ENCODE measurements around the gene SBF2.
"Not testable (repeated sequence)": the region's sequence is repeated elsewhere in the genome, so short reads cannot be mapped to it uniquely, and the experiment has no call there.

Gene SBF2

DNA sequence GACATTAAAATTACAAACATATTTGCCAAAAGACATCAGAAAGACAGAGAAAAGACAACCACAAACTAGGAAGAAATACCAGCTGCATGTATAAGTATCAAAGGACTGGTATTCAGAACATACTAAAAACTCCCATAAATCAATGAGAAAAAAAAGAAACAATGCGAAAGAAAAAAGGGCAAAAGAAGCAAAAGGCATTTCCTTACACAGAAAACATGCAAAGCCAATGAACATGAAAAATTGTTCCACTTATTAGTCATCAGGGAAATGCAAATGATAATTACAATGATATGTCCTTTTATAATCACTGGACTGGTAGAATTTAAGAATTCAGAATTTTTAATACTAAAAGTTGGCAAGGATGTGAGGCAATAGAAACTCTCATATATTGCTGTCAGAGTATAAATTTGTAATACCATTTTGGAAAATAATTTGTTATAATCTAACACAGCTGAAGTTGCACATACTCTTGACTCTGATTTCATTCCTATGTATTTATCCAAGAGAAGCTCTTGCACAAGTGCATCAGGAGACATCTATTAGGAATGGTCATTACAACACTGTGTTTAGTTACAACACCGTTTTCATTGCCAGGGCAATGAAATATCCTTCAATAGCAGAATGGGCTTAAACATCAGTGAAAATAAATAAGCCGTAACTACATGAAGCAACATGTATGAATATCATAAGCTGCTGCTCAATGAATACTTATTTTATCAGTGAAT lies 350.5 kb downstream of the SBF2 start:
- no peak for DNase-seq

GRCh38 chr11:9941991-9942390 lies 352.0 kb downstream of the SBF2 start:
- no peak for DNase-seq

GRCh38 chr11:9939150-9939549 lies 354.9 kb downstream of the SBF2 start:
- not testable (repeated sequence) for DNase-seq

DNA sequence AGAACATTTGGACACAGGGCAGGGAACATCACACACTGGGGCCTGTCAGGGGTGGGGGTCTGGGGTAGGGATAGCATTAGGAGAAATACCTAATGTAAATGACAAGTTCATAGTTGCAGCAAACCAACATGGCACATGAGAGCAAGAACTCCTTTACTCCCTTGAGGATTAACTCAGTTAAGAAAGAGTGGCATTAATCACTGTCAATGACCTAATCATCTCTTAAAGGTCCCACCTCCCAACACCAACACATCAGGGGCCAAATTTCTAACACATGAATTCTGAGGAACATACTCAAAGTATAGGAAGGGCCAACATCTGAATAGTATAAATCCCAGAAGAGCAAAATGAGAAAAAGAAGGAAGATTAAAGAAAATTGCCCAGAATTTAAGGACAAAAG lies 357.3 kb downstream of the SBF2 start:
- DNase-seq: no peak

- not testable (repeated sequence) for DNase-seq
Measured at GRCh38 chr11:9932843-9933242, 361.2 kb downstream of the SBF2 start.

GRCh38 chr11:9930562-9931331 lies 363.3 kb downstream of the SBF2 start:
- DNase-seq: not testable (repeated sequence)

DNA sequence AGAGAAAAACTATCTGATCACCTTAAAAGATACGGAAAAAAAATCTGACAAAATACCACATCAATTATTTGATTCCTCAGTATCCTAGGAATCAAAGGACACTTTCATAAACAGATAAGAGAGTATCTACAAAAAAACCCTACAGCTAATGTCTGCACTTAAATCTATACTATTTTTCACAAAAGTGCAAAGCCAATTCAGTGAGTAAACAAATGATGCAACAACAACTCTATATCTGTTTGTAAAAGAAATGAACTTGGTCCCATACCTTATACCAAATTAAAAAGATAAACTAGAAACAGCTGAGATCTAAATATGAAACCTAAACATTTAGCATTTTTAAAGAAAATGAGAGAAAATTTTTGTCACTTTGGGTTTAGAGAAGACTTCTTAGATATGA lies 366.3 kb downstream of the SBF2 start:
- no peak for DNase-seq

DNA sequence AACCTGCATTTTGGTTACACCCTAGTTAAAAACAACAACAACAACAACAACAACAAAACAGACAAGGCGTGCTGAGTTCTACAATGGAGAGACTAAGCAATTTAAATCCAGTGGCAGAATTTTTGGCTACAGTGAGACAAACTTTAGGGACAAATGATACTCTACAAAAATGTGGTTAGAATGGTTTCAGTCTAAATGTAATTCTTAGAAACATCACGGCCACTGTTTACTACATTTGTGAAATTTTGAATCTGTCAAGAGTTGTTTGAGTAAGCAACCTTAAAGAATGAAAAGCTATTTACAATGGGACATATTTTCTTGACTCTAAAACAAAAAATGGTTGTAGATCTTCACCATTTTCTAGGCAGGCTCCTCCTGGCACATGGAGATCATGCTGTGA lies 370.7 kb downstream of the SBF2 start:
- DNase-seq: no peak

DNA sequence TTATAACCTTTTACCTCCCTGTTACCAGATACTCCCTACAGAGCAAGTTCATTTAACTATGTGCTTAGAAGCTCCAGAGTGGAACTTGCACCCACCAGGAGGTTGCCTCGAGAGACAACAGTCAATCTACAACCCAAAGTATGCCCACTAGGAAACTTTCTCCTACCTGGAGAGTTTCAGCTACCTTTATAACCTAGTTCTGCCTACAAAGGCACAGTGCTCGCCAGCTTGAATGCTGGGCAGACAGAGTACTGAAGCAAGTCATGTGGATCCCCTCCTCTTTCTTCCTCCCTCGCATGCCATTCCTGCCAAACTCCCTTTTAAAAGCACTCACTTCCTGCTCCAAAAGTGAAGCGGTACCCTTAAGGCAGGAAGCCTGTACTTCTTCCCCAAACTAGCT lies 371.2 kb downstream of the SBF2 start:
- DNase-seq: peak; percentile 18

GRCh38 chr11:9916480-9916879 lies 377.5 kb downstream of the SBF2 start:
- DNase-seq: no peak

DNA sequence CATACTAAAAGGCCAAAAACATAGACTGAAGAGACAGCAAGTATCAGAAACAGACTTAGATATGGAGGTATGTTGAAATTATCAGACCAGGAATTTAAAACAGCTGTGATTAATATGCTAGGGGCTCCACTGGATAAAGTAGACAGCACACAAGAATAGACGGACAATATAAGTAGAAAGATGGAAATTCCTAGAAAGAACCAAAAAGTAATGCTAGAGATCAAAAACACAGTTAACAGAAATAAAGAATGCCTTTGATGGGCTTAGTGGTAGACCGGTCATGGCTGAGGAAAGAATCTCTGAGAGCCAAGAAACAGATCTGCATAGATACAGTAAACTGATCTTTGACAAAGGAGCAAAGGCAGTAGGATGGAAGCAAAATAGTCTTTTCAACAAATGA lies 380.0 kb downstream of the SBF2 start:
- DNase-seq: no peak

- DNase-seq: no peak
Measured at GRCh38 chr11:9905960-9906791, 387.8 kb downstream of the SBF2 start.

DNA sequence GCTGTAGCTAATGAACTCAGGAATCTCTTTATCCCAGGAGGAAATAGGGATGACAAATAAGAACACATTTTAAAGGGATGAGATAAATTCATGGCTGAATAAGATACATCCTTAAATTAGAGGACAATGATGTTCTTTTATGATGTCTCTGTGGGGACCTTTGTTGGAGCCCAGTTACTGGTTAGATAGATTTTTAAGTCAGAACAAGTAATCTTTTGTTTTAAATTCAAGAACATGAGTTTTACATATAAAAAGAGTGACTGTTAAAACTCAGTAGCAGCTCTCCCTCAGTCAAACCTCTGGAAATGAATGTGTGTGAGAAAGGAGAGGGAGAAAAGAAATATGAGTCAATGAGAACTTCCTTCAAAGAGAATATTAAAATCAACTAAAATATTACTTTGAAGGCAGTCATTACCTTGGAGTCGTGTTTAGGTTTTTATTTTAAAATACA lies 388.5 kb downstream of the SBF2 start:
- DNase-seq: no peak

GRCh38 chr11:9903579-9903978 lies 390.4 kb downstream of the SBF2 start:
- DNase-seq: no peak

DNA sequence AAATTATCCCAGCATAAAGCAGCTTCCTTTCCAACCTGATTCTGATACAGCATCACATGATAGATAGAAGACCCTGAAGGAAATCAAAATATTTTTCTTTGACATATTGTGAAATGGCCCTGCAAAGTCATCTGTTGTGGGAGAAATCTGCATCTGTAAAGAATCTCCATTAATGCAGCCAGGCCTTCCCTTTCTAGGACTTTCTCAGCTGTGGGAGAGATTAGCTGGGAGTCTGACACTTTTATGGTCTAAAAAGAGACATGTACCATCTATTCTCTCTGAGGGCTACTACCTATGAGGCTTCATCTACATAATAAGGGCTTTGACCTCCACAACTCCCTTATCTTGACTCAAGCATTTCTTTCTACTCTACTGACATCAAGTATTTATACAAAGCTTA lies 392.1 kb downstream of the SBF2 start:
- DNase-seq: no peak

- DNase-seq: not testable (repeated sequence)
Measured at GRCh38 chr11:9900253-9900652, 393.8 kb downstream of the SBF2 start.

DNA sequence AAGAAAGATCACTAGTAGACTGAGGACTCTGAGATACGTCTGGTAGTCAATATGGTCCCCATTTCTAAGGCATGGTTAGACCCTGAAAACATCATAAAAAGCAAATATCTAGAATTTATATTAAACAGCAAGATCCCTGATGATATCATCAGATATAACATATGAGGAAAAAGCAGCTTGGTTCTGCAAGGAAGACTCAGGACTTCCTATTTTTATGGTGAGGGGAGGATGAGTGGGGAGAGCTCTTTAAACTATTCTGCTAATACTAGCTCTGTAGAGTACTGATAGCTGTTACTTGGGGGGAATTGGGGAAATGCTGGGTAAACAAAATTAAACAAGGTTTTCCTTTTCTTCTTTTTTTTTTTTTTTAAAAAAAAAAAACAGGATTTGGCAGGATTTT lies 394.3 kb downstream of the SBF2 start:
- DNase-seq: no peak

- DNase-seq: no peak
Measured at GRCh38 chr11:9896902-9897301, 397.1 kb downstream of the SBF2 start.

DNA sequence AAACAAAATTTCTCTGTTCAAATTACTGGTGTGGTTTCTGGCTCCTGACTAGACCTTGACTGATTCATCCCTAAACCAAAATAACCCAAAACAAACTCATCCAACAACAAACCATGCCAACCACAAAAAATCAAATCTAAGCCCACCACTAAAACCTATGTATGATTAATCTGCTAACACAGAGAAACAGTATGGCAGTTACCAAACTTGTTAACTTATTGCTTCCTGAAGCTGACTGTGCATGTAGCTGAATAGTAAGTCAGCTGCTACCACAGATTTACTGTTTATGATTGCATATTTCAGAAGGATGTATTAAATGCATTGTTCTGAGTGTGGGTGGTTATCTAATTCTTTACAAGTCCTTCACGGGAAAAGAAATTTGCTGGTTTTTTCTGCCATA lies 399.0 kb downstream of the SBF2 start:
- DNase-seq: no peak

DNA sequence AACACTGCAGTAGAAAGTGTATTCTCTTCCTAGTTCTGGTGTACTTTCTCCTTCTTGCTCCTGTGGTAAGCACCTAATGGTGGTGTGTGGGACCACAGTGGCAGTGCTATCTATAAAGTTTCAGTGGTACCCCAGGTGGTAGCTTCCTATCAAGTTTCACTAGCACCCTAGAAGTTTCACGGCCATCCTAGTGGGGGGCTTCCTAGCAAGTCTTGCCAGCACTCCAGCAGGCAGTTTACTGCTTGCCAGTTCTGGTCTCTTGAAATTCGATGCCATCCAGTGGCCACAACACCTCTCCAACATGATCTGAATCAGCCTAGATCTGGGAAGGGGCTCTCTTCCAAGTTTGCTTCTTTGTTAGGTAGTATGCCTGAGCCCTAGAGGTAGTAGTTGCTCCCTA lies 400.5 kb downstream of the SBF2 start:
- no peak for DNase-seq

DNA sequence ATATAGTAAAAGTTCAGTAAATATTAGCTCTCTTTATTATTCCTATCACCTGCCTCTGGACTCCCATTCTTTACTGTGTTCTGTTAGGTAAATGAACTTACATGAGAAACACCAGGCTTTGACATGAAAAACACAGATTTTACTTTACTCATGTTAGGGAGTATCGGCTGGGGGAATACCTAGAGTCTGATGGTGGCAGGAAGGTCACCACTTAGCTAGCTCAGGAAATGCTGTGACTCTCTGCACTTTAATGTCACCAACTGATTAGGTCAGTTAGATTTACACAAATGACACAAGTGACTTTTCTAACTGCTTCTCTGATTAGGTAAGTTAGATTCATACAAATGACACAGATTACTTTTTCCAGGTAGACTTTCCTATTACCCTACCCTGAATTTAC lies 405.1 kb downstream of the SBF2 start:
- no peak for DNase-seq

- DNase-seq: no peak
Measured at GRCh38 chr11:9887472-9887871, 406.5 kb downstream of the SBF2 start.

- DNase-seq: no peak
Measured at GRCh38 chr11:9886595-9886994, 407.4 kb downstream of the SBF2 start.

GRCh38 chr11:9884601-9885000 lies 409.4 kb downstream of the SBF2 start:
- no peak for DNase-seq
